ENCODE data around the gene ADAP1.

ADAP1 gene

DNA sequence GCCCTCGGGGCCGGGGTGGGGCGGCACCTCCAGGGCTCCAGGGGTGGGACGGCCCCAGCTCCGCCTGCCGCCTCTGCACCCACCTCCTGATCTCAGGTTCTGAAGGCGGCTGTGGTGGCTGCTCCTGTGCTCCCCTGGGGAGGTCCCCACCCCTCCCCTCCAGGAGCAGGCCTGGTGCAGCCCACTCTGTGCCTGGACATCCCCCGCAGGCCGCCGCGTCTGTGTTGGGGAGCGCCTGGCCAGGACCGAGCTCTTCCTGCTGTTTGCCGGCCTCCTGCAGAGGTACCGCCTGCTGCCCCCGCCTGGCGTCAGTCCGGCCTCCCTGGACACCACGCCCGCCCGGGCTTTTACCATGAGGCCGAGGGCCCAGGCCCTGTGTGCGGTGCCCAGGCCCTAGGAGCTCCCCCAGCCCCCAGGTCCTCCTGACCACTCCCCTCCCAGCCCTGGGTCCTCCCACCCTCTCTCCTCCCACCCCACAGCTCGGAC is 34.0 kb upstream of the ADAP1 start:
- FAIRE-seq, result no peak

DNA sequence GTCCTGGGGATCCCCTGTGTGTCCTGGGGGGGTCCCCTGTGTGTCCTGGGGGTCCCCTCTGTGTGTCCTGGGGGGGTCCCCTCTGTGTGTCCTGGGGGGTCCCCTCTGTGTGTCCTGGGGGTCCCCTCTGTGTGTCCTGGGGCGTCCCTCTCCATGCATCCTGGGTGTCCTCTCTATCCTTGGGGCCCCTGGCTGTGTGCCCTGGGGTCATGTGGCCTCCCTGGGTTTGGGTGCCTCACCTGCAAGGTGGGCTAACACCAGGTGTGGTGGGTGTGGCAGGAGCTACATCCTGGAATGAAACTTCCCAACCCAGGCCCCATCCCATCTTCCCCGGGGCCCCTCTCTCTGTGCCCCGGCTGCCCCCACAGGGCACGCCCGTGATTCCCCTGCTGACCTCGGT is 33.4 kb upstream of the ADAP1 start:
- no peak for FAIRE-seq

DNA sequence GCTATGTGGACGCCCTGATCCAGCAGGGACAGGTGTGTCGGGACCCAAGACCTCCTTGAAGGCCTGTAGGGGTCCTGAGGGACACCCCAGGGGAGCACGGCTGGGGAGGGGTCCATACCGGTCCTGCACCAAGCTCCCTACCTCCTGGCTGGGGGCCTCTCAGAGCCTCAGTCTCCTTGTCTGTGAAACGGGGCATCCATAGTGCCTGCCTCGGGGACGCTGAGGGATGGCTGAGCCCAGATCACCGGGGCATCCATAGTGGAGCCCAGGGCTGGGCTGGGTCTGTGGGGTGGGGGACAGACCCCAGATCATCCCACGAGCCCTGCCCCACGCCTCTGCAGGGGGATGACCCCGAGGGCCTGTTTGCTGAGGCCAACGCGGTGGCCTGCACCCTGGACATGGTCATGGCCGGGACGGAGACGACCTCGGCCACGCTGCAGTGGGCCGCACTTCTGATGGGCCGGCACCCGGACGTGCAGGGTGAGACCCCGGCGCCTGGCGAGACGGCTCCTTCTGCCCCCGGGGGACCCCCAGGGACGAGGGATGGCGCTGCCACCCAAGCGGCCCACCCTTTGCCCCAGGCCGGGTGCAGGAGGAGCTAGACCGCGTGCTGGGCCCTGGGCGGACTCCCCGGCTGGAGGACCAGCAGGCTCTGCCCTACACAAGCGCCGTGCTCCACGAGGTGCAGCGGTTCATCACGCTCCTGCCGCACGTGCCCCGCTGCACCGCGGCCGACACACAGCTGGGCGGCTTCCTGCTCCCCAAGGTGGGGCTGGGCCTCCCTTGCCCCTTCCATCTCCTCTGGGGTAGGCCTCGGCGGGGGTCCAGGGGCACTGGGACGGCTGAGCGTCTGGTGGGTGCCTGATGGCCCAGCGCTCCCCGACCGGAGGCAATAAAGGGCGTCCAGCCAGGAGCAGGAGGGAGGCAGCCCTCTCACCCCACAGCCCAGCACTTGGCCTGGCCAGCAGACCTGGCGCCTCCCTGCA is 32.6 kb upstream of the ADAP1 start:
- no peak for FAIRE-seq

DNA sequence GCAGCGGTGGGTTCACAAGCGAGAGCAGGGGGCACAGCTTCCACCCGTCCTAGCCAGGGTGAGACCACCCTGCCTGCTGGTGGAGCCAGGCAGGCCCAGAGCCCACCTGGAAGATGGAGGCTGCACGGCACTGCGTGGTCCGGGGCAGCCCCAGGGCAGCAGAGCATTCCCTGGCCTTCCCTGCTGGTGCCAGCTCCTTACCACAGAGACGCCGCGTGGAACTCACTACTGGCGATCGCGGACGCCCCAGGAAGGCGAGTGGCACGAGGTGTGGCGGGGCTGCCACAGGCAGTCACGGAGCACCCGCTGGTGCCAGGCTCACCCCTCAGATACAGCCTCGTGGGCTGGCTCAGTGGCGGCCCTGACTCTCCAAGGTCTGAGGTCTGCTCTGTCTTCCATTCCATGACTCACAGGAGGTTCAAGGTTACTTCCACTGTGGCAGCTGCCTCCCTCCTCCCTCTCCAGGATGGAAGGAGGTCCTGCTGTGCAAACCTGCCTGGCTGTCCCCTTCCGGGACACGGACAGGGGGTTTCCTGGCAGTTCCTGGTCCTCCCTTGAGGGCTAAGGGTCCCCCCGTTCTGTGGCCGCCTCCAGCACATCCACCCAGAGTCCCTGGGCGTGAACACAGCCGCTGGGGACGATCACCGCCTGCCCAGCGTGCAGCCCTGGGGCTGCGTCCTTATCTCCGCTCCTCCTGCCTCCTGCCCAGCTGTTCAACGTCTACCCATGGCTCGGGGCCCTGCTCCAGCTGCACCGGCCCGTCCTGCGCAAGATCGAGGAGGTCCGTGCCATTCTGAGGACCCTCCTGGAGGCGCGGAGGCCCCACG is 31.6 kb upstream of the ADAP1 start:
- no peak for FAIRE-seq

DNA sequence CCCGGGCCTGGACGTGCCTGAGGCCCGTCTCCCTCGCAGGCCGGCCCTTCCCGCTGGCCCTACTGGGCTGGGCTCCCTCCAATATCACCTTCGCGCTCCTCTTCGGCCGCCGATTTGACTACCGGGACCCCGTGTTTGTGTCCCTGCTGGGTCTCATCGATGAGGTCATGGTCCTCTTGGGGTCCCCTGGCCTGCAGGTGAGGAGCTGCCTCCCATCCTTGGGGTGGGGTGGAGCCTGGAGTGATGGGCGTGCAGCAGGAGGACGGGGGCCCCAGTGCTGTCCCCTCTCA is 30.6 kb upstream of the ADAP1 start:
- FAIRE-seq, result no peak

DNA sequence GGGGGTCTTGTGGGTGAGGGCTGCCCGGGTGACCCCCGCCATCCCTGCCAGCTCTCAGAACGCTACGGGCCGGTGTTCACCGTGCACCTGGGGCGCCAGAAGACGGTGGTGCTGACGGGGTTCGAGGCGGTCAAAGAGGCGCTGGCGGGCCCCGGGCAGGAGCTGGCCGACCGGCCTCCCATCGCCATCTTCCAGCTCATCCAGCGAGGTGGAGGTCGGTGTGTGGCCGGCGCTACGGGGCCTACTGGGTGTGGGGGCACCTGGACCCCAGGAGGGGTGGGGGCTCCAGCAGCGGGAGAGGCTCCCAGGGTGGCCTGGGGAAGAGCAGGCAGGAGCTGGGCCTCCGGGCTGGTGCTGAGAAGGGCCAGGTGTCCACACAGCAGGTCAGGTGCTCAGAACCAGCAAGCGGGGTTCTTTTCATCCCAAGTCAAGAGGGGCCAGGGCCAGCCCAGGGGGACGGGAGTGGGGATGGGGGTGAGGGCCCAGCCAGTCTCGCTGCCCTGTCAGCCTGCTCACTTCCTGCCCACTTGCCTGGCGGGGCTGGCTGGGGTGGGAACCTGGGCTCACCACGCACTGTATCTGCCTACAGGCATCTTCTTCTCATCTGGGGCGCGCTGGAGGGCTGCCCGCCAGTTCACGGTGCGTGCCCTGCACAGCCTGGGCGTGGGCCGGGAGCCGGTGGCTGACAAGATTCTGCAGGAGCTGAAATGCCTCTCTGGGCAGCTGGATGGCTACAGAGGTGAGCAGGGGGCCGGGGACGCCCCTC is 30.1 kb upstream of the ADAP1 start:
- FAIRE-seq, result no peak

DNA sequence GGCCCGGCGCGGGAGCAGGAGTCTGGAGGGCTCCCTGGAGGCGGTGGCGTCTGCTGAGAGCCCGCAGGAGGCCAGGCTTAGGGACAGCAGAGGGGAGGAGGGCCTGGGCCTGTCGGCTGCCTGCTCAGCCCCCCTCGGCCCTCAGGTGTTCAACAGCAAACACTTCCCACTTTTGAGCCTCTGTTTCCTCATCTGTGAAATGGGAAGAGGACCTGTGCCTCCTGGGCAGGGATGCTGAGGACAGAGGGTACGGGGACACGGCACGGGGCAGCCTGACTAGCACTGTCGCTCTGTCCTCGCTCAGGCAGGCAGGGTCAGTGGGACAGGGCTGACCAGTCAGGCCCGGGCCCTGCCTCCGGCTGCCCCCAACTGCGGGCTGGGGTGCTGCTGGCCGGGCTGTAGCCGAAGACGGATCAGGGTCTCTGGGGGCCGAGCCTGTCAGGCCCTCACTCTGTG is 29.2 kb upstream of the ADAP1 start:
- FAIRE-seq, result no peak

DNA sequence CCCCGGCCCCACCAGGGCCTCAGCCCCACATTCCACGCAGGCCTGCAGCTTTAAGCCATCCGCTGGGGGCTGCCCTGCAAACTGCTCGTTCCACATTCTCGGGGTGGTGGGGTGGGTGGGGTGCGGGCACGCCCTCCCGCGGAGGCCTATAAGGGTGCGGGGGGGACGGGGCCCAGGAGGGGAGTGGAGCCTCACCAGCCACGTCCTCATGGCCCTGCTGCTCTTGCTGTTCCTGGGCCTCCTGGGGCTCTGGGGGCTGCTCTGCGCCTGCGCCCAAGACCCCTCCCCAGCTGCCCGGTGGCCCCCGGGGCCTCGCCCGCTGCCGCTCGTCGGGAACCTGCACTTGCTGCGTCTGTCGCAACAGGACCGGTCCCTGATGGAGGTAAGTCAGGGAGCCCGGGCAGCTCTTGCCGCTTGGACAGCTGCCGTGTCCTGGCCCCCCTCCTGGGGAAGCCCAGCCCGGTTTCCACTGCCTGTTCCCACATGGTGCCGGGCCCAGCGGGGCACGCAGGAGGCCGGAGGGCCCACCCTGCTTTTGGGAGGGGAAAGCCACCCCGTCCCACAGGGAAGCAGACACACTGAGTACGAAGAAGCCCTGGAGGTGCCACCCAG is 28.6 kb upstream of the ADAP1 start, which contains the start of gene CYP2W1:
Gene CYP2W1, plus strand, starts transcription at position 178 of the 612 bp plus-strand sequence. Its CDS starts 31 bp downstream, at position 209.
- FAIRE-seq, result no peak

DNA sequence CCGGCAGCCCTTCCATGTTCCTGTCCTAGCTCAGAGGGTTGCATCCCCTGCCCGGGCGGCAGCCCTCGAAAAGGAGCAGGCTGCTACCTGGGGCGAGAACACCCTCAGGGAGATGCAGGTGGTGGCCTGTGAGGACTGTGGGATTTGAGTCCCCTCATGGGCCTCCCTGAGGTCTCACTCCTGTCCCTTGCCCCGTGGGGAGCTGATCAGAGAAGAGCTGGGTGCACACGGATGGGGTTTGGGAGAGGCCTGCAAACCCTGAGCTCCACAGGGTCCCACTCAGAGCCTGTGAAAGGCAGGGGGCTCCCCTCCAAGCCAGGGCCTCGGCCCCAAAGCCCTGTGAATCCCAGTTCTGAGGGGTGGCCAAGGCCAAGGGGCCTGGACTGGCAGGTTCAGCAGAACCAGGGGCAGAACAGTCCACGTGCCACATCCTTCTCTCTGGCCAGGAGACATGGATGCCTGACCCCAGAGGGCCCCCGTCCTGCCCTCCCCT is 28.1 kb upstream of the ADAP1 start:
- FAIRE-seq, result no peak

DNA sequence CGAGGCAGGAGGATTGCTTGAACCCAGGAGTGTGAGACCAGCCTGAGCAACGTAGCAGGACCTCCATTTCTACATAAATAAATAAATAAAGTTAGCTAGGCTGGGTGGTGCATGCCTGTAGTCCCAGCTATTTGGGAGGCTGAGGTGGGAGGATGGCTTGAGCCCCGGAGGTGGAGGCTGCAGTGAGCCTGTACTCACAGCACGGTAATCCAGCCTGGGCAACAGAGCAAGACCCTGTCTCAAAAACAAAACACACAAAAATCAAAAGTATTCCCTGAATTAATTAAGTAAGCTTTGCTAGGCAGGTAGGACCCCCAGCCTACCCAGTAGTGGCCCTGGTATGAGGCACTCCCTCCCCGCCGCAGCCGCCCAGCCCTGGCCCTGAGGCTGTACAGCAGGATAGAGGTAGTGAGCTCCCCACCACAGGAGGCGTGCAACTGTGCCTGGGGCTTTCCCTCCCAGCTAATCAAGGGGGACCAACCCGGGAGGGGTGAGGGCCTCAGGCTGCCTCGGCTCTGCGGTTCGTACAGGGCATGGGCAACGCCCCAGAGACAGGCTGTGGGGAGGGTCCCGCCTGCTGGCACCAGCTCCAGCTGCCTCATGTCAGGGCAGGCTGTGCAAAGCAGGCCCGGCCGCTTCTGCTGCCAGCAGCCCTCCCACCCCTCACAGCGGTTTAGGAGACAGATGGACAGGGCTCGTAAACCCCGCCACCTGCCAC is 27.5 kb upstream of the ADAP1 start:
- no peak for FAIRE-seq

DNA sequence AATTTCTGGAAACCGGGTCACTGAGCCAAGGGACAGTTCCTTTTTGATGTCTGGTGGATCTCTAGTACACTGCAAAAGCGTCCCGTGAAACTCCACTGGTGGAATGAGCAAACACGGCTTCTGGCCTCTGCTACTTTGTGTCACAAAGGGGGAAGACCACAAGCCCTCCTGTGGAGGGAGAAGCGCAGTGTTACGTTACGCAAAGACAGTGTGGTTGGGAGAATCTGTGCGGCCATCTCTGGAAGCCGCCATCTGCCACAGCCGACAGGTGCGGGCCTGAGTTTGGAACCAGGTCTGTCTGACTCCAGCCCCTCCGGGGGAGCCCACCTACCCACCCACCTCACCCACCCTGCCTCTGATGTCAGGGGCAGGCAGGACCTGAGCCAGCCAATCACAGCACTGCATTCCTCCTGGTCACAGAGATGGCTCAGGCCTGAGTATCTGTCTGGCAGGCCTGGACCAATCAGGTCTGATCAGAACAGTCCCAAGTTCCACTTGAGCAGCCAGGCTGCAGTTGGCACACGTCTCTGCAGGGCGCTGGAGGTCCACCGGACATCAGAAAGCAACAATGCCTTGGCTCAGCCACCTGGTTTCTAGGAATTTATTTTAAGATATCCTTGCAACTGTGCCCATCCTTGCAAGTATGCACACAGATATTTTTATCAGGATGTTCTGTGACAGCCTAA is 25.5 kb upstream of the ADAP1 start:
- FAIRE-seq, result no peak

DNA sequence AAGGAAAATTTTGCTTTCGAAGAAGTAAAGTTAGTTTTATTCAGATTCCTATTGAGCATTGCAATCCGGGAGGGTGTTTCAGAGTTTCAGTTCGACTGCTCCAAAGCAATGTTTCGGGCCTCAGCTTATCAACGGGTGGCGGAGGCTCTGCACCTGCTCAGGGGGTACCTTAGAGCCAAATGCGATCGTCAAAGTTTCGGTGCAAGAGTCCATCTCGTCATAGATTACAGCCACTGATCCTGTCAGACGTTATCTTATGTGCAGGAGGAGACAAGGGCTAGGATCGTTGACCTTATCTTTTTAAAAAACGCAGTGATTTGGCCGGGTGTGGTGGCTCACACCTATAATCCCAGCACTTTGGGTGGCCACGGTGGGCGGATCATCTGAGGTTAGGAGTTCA is 24.7 kb upstream of the ADAP1 start:
- no peak for FAIRE-seq

DNA sequence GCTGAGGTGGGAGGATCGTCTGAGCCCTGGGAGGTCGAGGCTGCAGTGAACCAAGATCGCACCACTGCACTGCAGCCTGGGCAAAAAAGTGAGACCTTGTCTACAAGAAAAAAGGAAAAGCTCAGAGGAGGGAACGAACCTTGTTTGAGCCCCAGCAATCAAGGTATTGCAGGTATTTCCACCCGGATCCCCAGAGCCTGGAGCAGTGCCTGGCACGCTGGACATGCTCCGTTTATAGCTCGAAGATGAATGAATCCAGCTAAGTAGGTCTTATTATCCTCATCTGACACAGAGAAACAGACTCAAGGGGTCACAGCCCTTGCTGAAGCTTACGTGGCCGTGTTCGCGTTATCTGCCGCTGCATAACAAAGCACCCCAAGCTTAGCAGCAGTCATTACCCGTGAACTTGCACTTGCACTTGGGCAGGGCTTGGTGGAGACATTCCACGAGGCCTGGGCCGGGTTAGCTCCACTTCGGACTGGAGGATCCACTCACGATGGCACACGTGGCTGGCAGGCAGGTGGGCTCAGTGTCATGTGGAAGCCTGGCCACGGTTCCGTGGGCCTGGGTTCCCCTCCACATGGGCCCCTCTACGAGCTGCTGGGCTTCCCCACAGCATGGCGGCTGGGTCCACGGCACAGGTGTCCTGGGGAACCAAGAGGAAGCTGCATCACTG is 24.1 kb upstream of the ADAP1 start:
- FAIRE-seq, result no peak

DNA sequence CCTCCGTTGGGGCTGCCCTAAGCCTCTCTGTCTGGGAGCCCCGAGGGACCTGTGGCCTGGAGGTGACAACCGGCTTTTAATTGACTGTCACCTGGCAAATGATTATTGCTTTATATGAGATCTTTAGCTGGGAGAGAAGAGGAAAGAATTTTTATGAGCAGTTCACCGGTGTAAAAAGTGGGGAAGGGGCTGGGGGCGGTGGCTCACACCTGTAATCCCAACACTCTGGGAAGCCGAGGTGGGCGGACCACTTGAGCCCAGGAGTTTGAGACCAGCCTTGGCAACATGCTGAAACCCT is 23.5 kb upstream of the ADAP1 start:
- FAIRE-seq, result no peak

DNA sequence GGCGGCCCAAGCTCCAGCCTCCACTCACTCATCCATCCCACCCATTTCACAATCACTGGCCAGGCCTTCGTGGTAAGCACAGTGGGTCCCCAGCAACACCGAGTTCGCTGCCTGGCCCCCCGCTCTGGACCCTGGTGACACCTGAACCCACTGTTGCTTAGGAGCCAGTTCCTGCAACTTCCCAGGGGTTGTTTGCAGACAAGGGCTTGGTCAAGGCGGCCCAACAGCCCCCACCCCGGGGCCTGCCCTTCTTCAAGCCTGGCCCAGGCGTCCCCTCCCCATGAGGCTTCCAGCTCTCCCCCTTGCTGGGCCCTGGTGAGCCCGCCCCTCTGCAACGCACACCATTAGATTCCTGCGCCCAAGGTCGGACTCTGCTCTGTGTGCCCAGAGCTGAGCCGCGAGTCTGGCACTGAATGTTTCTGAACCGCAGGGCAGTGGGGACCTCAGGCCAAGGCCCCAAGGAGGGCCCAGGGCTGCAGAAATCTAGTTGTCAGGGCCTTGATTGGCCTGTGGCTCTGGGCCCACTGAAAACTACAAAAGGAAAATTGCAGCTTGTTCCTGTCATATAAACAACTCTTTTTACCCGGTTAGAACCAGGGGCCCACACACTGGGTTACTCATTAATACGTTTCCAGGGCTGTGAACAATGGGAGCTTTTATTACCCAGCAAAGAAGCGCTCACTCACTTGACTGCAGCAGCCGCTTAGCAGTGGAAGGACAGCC is 23.0 kb upstream of the ADAP1 start:
- FAIRE-seq, result no peak

DNA sequence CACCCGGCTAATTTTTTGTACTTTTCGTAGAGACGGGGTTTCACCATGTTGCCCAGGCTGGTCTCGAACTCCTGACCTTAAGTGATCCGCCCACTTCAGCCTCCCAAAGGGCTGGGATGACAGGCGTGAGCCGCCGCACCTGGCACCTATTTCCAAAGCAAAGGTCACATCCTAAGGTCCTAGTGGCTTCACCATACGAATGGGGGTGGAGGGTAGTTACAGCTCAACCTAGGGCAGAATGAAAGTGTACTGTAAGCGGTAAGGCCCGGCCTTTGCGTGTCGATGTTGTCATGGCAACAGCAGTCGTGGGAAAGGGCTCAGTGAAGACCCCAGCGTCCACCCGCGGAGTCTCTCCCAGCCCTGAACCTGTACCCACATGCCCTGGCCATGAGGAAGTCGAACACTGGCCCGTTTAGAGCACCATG is 22.4 kb upstream of the ADAP1 start:
- no peak for FAIRE-seq

DNA sequence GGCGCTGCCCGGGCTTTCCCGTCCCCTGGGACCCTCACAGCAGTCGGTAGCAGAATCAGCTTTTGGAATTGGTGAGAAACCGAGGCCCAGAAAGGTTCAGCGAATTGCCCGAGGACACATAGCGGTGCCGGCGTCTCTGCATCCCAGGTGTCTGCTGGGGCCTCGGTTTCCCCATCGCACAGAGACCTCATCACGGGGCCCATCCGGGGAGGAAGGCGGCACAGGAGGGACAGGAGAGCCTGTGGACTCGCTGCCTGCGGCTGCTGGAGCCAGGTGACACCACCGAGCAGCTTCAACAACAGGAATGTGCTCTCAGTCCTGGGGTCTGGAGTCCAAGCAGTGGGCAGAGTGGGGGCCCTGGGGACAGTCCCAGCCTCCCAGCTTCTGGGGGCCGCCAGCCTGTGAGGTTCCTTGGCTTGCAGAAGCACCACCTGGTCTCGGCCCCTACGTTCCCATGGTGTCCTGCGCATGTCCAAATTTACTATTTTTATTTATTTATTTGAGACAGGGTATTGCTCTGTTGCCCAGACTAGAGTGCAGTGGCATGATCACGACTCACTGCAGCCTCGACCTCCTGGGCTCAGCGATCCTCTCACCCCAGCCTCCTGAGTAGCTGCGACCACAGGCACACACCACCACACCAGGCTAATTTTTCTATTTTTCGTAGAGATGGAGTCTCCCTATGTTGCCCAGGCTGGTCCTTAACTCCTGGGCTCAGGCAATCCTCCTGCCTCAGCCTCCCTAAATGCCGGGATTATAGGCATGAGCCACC is 21.4 kb upstream of the ADAP1 start:
- FAIRE-seq, result no peak

DNA sequence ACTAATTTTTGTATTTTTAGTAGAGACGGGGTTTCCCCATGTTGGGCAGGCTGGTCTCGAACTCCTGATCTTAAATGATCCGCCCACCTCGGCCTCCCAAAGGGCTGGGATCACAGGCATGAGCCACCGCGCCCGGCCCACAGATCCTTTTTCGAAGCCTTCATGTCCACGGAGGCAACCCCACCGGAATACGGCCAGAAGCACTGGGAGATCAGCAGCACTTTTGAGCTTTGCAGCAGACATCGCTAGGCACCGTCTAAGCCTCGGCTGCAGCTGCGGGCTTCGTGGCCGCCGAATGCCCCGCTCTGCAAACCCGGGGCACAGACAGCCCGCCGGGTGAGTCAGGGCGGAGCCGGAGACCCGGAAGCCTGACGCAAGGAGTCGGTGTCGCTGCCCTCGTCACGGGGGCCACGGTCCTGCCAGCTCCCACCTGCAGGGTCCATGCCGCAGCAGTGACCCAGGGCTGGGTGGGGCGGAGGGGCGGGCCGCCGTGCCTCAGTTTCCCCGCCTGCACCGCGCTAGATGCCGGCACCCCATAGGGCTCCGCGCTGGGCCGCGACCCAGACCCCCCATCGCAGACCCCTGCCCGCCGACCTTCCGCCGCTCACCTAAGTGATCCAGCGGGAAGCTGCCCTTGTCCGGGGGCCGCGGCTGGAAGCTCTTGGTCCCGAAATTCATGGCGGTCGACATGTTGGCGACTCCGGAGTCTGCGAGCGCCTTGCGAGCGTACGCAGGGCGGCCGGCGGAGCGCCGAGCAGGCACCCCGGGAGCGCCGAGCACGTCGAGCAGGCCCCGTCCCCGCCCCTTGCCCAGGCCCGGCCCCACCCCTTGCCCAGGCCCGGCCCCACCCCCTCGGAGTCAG is 20.6 kb upstream of the ADAP1 start, which contains the start of gene COX19:
Gene COX19, minus strand, starts transcription at position 730 of the 862 bp plus-strand sequence. Its CDS starts 40 bp downstream, at position 690.
- FAIRE-seq, result no peak
